Measurements from ENCODE around the gene YPEL5.
A peak's percentile ranks its signal among the peaks of the same experiment; 100 is the strongest.
"Not testable (repeated sequence)": the region's sequence is repeated elsewhere in the genome, so short reads cannot be mapped to it uniquely, and the experiment has no call there.

YPEL5 gene

GRCh38 chr2:30146337-30147195, at the start of gene YPEL5:
Gene YPEL5, plus strand, starts transcription at chr2:30147007. Its CDS starts 9,645 bp downstream, at chr2:30156652.
- DNase-seq: peak; percentile 99

GRCh38 chr2:30098266-30099005, 48.4 kb upstream of the YPEL5 start:
- DNase-seq: no peak

- DNase-seq: not testable (repeated sequence)
These were observed 47.4 kb upstream of the YPEL5 start for GRCh38 chr2:30099366-30099765.

- not testable (repeated sequence) for DNase-seq
These were observed 46.1 kb upstream of the YPEL5 start for GRCh38 chr2:30100691-30101090.

GRCh38 chr2:30104307-30104706, 42.5 kb upstream of the YPEL5 start:
- DNase-seq: no peak

GRCh38 chr2:30105556-30105955, 41.3 kb upstream of the YPEL5 start:
- no peak for DNase-seq

- no peak for DNase-seq
These were observed 40.3 kb upstream of the YPEL5 start for GRCh38 chr2:30106543-30106942.

- no peak for DNase-seq
These were observed 38.6 kb upstream of the YPEL5 start for GRCh38 chr2:30108192-30108591.

- DNase-seq: no peak
These were observed 38.0 kb upstream of the YPEL5 start for GRCh38 chr2:30108851-30109250.

GRCh38 chr2:30109856-30110255, 37.0 kb upstream of the YPEL5 start:
- no peak for DNase-seq

GRCh38 chr2:30110773-30111172, 36.0 kb upstream of the YPEL5 start:
- no peak for DNase-seq

- DNase-seq: not testable (repeated sequence)
These were observed 35.6 kb upstream of the YPEL5 start for GRCh38 chr2:30111186-30111585.

- DNase-seq: no peak
These were observed 34.2 kb upstream of the YPEL5 start for GRCh38 chr2:30112561-30112960.

- peak; percentile 87 for DNase-seq
These were observed 33.1 kb upstream of the YPEL5 start for GRCh38 chr2:30113617-30114293.

GRCh38 chr2:30115141-30115980, 31.4 kb upstream of the YPEL5 start:
- peak; percentile 75 for DNase-seq

GRCh38 chr2:30115981-30116285, 30.9 kb upstream of the YPEL5 start:
- DNase-seq: no peak

GRCh38 chr2:30122362-30122761, 24.4 kb upstream of the YPEL5 start:
- no peak for DNase-seq

- peak; percentile 42 for DNase-seq
These were observed 19.6 kb upstream of the YPEL5 start for GRCh38 chr2:30127016-30127893.

- DNase-seq: no peak
These were observed 12.2 kb upstream of the YPEL5 start for GRCh38 chr2:30134582-30134981.

- DNase-seq: no peak
These were observed 11.3 kb upstream of the YPEL5 start for GRCh38 chr2:30135541-30135940.

GRCh38 chr2:30136764-30137444, 9.9 kb upstream of the YPEL5 start:
- no peak for DNase-seq
